ENCODE measurements around the gene TNFSF11.

The TNFSF11 gene

DNA sequence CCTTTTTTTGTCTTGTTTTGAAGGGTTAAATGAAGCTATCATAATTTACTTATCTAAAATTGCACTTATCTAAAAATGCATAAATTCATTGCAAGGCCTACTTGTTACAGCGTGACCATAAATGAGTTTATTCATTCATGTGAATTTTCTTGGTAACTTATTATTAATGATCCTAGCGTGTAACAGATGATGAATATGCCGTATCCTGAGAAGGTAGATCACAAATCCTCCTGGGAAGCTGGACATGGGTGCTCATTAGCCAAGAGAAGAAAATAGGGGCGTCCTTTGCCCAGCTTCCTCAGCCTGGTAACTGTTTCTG is 21.3 kb downstream of the TNFSF11 start:
- Histone ChIP-seq H2AFZ (ENCODE audit: low read depth, low read length) (peak overlapping the region; percentile 79), H3K4me3 (ENCODE audit: low read length) (peak overlapping the region; percentile 66), H3K4me2 (ENCODE audit: low read length) (peak overlapping the region; percentile 68), H3K36me3 (replicated peaks; ENCODE audit: low read depth, low read length) (no peaks in the 10 kb centered on the region), H3K79me2 (ENCODE audit: low read length) (no peaks in the 10 kb centered on the region), H3K9me3 (ENCODE audit: insufficient read depth, low read length) (no peaks in the 10 kb centered on the region), H3K27me3 (ENCODE audit: low read depth, low read length) (peaks cover 37% of the 10 kb centered on the region), H3K27ac (ENCODE audit: low read length) (no peak overlapping the region), H3K4me1 (ENCODE audit: low read length) (peaks cover 9% of the 10 kb centered on the region), H4K20me1 (ENCODE audit: insufficient read depth, low read length) (no peaks in the 10 kb centered on the region), H3K9ac (ENCODE audit: low read length) (no peak overlapping the region)
- TF ChIP-seq, protein P1, sequence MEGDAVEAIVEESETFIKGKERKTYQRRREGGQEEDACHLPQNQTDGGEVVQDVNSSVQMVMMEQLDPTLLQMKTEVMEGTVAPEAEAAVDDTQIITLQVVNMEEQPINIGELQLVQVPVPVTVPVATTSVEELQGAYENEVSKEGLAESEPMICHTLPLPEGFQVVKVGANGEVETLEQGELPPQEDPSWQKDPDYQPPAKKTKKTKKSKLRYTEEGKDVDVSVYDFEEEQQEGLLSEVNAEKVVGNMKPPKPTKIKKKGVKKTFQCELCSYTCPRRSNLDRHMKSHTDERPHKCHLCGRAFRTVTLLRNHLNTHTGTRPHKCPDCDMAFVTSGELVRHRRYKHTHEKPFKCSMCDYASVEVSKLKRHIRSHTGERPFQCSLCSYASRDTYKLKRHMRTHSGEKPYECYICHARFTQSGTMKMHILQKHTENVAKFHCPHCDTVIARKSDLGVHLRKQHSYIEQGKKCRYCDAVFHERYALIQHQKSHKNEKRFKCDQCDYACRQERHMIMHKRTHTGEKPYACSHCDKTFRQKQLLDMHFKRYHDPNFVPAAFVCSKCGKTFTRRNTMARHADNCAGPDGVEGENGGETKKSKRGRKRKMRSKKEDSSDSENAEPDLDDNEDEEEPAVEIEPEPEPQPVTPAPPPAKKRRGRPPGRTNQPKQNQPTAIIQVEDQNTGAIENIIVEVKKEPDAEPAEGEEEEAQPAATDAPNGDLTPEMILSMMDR (IDR thresholded peaks at IDR 0.05; ENCODE audit: low read depth, low read length) = no peak
- no peak for TF ChIP-seq EZH2phosphoT487 (IDR thresholded peaks at IDR 0.05; ENCODE audit: low read depth)

DNA sequence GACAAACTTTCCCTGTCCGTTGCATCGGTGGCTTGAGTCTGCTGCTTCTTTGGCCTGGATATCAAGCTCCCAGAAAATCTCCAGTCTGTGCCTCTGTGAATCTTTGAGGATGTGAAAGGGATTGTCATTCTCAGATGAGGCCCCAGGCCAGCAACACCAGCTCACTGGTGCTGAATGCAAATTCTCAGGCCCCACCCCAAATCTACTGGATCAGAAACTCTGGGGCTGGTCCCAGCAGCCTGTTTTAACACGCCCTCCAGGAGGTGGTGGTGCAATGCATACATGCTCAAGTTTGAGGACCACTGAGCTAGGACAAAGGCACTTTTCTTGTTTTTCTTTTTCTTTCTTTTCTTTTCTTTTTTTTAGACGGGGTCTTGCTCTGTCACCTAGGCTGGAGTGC is 23.6 kb downstream of the TNFSF11 start:
- no peak overlapping the region for H2AFZ ChIP-seq (ENCODE audit: low read depth, low read length)
- no peak overlapping the region for H3K4me3 ChIP-seq (ENCODE audit: low read length)
- H3K4me2 ChIP-seq (ENCODE audit: low read length) = no peak overlapping the region
- no peak overlapping the region for H3K27ac ChIP-seq (ENCODE audit: low read length)
- no peaks in the 10 kb centered on the region for H4K20me1 ChIP-seq (ENCODE audit: insufficient read depth, low read length)
- peaks cover 33% of the 10 kb centered on the region for H3K27me3 ChIP-seq (ENCODE audit: low read depth, low read length)
- H3K9ac ChIP-seq (ENCODE audit: low read length) = no peak overlapping the region
- H3K9me3 ChIP-seq (ENCODE audit: insufficient read depth, low read length) = no peaks in the 10 kb centered on the region
- H3K4me1 ChIP-seq (ENCODE audit: low read length) = peaks cover 9% of the 10 kb centered on the region
- TF ChIP-seq EZH2phosphoT487 (IDR thresholded peaks at IDR 0.05; ENCODE audit: low read depth) = no peak
- TF ChIP-seq, protein P1 (IDR thresholded peaks at IDR 0.05; ENCODE audit: low read depth, low read length) = no peak
- H3K79me2 ChIP-seq (ENCODE audit: low read length) = no peaks in the 10 kb centered on the region
- H3K36me3 ChIP-seq (replicated peaks; ENCODE audit: low read depth, low read length) = no peaks in the 10 kb centered on the region

DNA sequence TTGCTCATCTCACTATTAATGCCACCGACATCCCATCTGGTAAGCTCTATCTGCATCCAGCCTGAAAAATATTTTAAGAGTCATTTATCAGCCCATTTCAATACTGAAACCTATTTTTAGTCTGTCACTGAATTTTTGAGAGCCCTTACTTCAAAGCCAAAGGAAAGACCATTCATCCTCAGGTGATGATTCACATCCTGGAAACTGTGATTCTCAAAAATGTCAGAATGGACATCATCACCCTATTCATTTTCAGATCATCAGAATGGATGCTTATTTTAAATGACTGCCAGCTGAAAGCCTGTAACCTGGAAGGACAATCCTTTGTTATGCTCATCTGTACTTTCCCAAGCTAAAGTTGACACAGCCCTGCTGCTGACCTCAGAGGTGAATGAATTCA is 27.0 kb downstream of the TNFSF11 start:
- Histone ChIP-seq H3K4me1 (ENCODE audit: low read length) (peaks cover 21% of the 10 kb centered on the region), H3K79me2 (ENCODE audit: low read length) (no peaks in the 10 kb centered on the region), H3K27me3 (ENCODE audit: low read depth, low read length) (peaks cover 24% of the 10 kb centered on the region), H3K4me2 (ENCODE audit: low read length) (no peak overlapping the region), H3K27ac (ENCODE audit: low read length) (no peak overlapping the region), H3K9me3 (ENCODE audit: insufficient read depth, low read length) (no peaks in the 10 kb centered on the region), H3K4me3 (ENCODE audit: low read length) (no peak overlapping the region), H4K20me1 (ENCODE audit: insufficient read depth, low read length) (no peaks in the 10 kb centered on the region), H3K36me3 (replicated peaks; ENCODE audit: low read depth, low read length) (no peaks in the 10 kb centered on the region), H2AFZ (ENCODE audit: low read depth, low read length) (no peak overlapping the region), H3K9ac (ENCODE audit: low read length) (no peak overlapping the region)
- TF ChIP-seq EZH2phosphoT487 (IDR thresholded peaks at IDR 0.05; ENCODE audit: low read depth) = no peak
- TF ChIP-seq, protein P1 (IDR thresholded peaks at IDR 0.05; ENCODE audit: low read depth, low read length) = no peak

DNA sequence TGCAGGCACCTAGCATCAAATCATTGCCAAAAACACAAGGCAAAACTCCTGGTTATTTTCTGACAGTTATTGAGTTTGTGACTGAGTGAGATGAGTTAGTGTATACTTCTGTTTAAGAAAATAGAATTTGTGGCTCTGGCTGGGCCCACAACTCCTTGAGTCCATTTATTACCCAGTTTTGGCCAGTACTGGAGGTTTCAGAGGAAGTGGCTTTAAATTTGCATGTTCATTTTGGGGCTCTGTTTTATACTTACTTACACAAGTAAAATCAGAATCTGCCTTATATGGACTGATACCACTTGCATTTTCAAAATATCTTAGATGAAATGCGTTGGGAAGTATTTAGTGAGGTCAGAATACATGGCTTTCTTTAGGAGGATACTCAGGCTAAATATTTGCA is 29.0 kb downstream of the TNFSF11 start:
- no peaks in the 10 kb centered on the region for H3K36me3 ChIP-seq (replicated peaks; ENCODE audit: low read depth, low read length)
- TF ChIP-seq, protein P1 (IDR thresholded peaks at IDR 0.05; ENCODE audit: low read depth, low read length) = no peak
- TF ChIP-seq EZH2phosphoT487 (IDR thresholded peaks at IDR 0.05; ENCODE audit: low read depth) = no peak
- H3K9me3 ChIP-seq (ENCODE audit: insufficient read depth, low read length) = no peaks in the 10 kb centered on the region
- no peaks in the 10 kb centered on the region for H4K20me1 ChIP-seq (ENCODE audit: insufficient read depth, low read length)
- no peak overlapping the region for H3K4me3 ChIP-seq (ENCODE audit: low read length)
- no peak overlapping the region for H2AFZ ChIP-seq (ENCODE audit: low read depth, low read length)
- H3K4me1 ChIP-seq (ENCODE audit: low read length) = peaks cover 15% of the 10 kb centered on the region
- H3K79me2 ChIP-seq (ENCODE audit: low read length) = no peaks in the 10 kb centered on the region
- H3K27ac ChIP-seq (ENCODE audit: low read length) = no peak overlapping the region
- peaks cover 34% of the 10 kb centered on the region for H3K27me3 ChIP-seq (ENCODE audit: low read depth, low read length)
- H3K4me2 ChIP-seq (ENCODE audit: low read length) = peak overlapping the region; percentile 31
- H3K9ac ChIP-seq (ENCODE audit: low read length) = no peak overlapping the region
